IMR-90 (cell line): Measurements from ENCODE around the gene GABBR2. TPM values are rescaled to one million over a fixed set of nuclear protein-coding genes. Genes with fewer than 3 reads are reported as not detected.

Experiments used
- ATAC-seq: fragments of 200-7000 bp; cut with Tn5 transposase; 2 replicates; pipeline ENCODE4 v1.9.1; 2020; ENCODE audit warnings: low read depth, mild to moderate bottlenecking, moderate library complexity
- BruUV-seq: library from RNA; stranded (reverse); fragments of 400-500 nt; replicated peaks from 2 replicates; lab custom pipeline; 2021; lab: Mats Ljungman, UMichigan
- CTCF ChIA-PET: fragments of 300-600 bp; formaldehyde crosslinking; extraction: SDS; loops from one replicate; lab custom pipeline; 2021; ENCODE audit warnings: antibody characterized with exemption; lab: Yijun Ruan, JAX
- POLR2A ChIA-PET: fragments of 300-600 bp; sonication (Branson Sonifier 250); formaldehyde crosslinking; loops from one replicate; lab custom pipeline; 2022; ENCODE audit warnings: antibody characterized with exemption; ENCODE audit not compliant: unreplicated experiment; lab: Charles Lee
- DNase-seq: peaks from one replicate; pipeline ENCODE4 v3.0.0; 2013
- H2AFZ ChIP-seq: replicated peaks from 2 replicates; pipeline ENCODE3; 2013; ENCODE audit warnings: low read length, mild to moderate bottlenecking; ENCODE audit not compliant: poor library complexity
- H2AK5ac ChIP-seq: 2 replicates; pipeline ENCODE4 v1.6.1; 2013; ENCODE audit warnings: low read depth, low read length, inconsistent platforms
- H2AK9ac ChIP-seq: replicated peaks from 2 replicates; pipeline ENCODE3; 2013; ENCODE audit warnings: mild to moderate bottlenecking, low read depth, low read length, moderate library complexity; ENCODE audit not compliant: poor library complexity
- H2BK120ac ChIP-seq: 2 replicates; pipeline ENCODE4 v1.6.1; 2013; ENCODE audit warnings: low read depth, low read length, inconsistent platforms
- H2BK15ac ChIP-seq: 3 replicates; pipeline ENCODE4 v1.6.1; 2013; ENCODE audit warnings: low read depth, low read length, inconsistent platforms
- H2BK20ac ChIP-seq: 2 replicates; pipeline ENCODE4 v1.6.1; 2013; ENCODE audit warnings: low read depth, mild to moderate bottlenecking, inconsistent platforms, low read length, moderate library complexity
- H2BK5ac ChIP-seq: 2 replicates; pipeline ENCODE4 v1.6.1; 2013; ENCODE audit warnings: mild to moderate bottlenecking, low read depth, low read length, inconsistent platforms; ENCODE audit not compliant: poor library complexity, severe bottlenecking
- H3K14ac ChIP-seq: replicated peaks from 2 replicates; pipeline ENCODE4 v1.6.1; 2013; ENCODE audit warnings: low read depth, low read length, inconsistent platforms
- H3K18ac ChIP-seq: 2 replicates; pipeline ENCODE4 v1.6.1; 2013; ENCODE audit warnings: low read depth, low read length, control low read depth
- H3K23ac ChIP-seq: 2 replicates; pipeline ENCODE4 v1.6.1; 2013; ENCODE audit warnings: low read depth, low read length, inconsistent platforms
- H3K27ac ChIP-seq: 2 replicates; pipeline ENCODE4 v1.5.1; 2013; ENCODE audit warnings: mild to moderate bottlenecking, control low read depth, low read length; ENCODE audit not compliant: insufficient read depth
- H3K27me3 ChIP-seq: 2 replicates; pipeline ENCODE4 v1.6.1; 2013; ENCODE audit warnings: low read length; ENCODE audit not compliant: control insufficient read depth, insufficient read depth
- H3K36me3 ChIP-seq: 2 replicates; pipeline ENCODE4 v1.6.1; 2013; ENCODE audit warnings: low read length, mixed read lengths; ENCODE audit not compliant: control insufficient read depth, insufficient read depth
- H3K4ac ChIP-seq: 2 replicates; pipeline ENCODE4 v1.6.1; 2013; ENCODE audit warnings: low read depth, low read length, inconsistent platforms
- H3K4me1 ChIP-seq: 2 replicates; pipeline ENCODE4 v1.6.1; 2013; ENCODE audit warnings: low read length, mixed read lengths; ENCODE audit not compliant: control insufficient read depth, insufficient read depth
- H3K4me2 ChIP-seq: 2 replicates; pipeline ENCODE4 v1.6.1; 2013; ENCODE audit warnings: low read depth, mild to moderate bottlenecking, control low read depth, low read length, moderate library complexity
- H3K4me3 ChIP-seq: 2 replicates; pipeline ENCODE4 v1.5.1; 2013; ENCODE audit warnings: low read depth, mild to moderate bottlenecking, control low read depth, low read length, moderate library complexity; ENCODE audit not compliant: insufficient read depth
- H3K56ac ChIP-seq: 2 replicates; pipeline ENCODE4 v1.6.1; 2013; ENCODE audit warnings: low read length, inconsistent platforms; ENCODE audit not compliant: insufficient read depth; ENCODE audit errors: extremely low read depth
- H3K79me1 ChIP-seq, 2 experiments: 2 replicates each; pipeline ENCODE4 v1.6.1; 2013; ENCODE audit warnings: low read length in 2 of 2, inconsistent platforms in 1 of 2, low read depth in 1 of 2
- H3K9ac ChIP-seq: 2 replicates; pipeline ENCODE4 v1.6.1; 2013; ENCODE audit warnings: low read depth, low read length, control low read depth
- H3K9me1 ChIP-seq: 2 replicates; pipeline ENCODE4 v1.6.1; 2013; ENCODE audit warnings: low read length, inconsistent platforms; ENCODE audit not compliant: insufficient read depth
- H3K9me3 ChIP-seq: 2 replicates; pipeline ENCODE4 v1.6.1; 2013; ENCODE audit warnings: low read length; ENCODE audit not compliant: control insufficient read depth, insufficient read depth
- H4K20me1 ChIP-seq: 2 replicates; pipeline ENCODE4 v1.6.1; 2013; ENCODE audit warnings: low read length, inconsistent platforms; ENCODE audit not compliant: insufficient read depth
- H4K5ac ChIP-seq: 2 replicates; pipeline ENCODE4 v1.6.1; 2013; ENCODE audit warnings: mild to moderate bottlenecking, low read depth, low read length, control low read depth
- H4K8ac ChIP-seq, 2 experiments: 2 replicates each; pipeline ENCODE4 v1.6.1; 2013; ENCODE audit warnings: low read depth in 2 of 2, low read length in 2 of 2, control low read depth in 1 of 2, inconsistent platforms in 1 of 2
- H4K91ac ChIP-seq: 2 replicates; pipeline ENCODE4 v1.6.1; 2013; ENCODE audit warnings: low read depth, low read length, inconsistent platforms; ENCODE audit not compliant: insufficient read depth
- BHLHE40 ChIP-seq: fragments of 150-350 bp; IDR thresholded peaks from 2 replicates; pipeline ENCODE4 v1.6.1; 2016; ENCODE audit warnings: mild to moderate bottlenecking, low read depth, low read length
- CEBPB ChIP-seq: IDR thresholded peaks from 2 replicates; pipeline ENCODE4 v1.6.1; 2012; ENCODE audit warnings: low read depth, low read length, improper control_type of control experiment
- CHD1 ChIP-seq: IDR thresholded peaks from 2 replicates; pipeline ENCODE4 v1.6.1; 2012; ENCODE audit warnings: low read depth, low read length, improper control_type of control experiment
- FOS ChIP-seq: fragments of 150-350 bp; IDR thresholded peaks from 2 replicates; pipeline ENCODE4 v1.6.1; 2016; ENCODE audit warnings: low read depth, low read length
- MAFK ChIP-seq: IDR thresholded peaks from 2 replicates; pipeline ENCODE4 v1.6.1; 2012; ENCODE audit warnings: low read depth, low read length, improper control_type of control experiment
- MXI1 ChIP-seq: IDR thresholded peaks from 2 replicates; pipeline ENCODE4 v1.6.1; 2012; ENCODE audit warnings: low read depth, mild to moderate bottlenecking, low read length, moderate library complexity, borderline replicate concordance
- NFE2L2 ChIP-seq: fragments of 150-350 bp; IDR thresholded peaks from 2 replicates; pipeline ENCODE4 v1.6.1; 2016; ENCODE audit warnings: low read depth, mild to moderate bottlenecking, low read length
- POLR2A ChIP-seq: IDR thresholded peaks from 2 replicates; pipeline ENCODE4 v1.6.1; 2012; ENCODE audit warnings: mild to moderate bottlenecking, low read depth, low read length
- RAD21 ChIP-seq: IDR thresholded peaks from 2 replicates; pipeline ENCODE4 v1.6.1; 2012; ENCODE audit warnings: low read length, improper control_type of control experiment
- RCOR1 ChIP-seq: IDR thresholded peaks from 2 replicates; pipeline ENCODE4 v1.6.1; 2012; ENCODE audit warnings: mild to moderate bottlenecking, low read length, improper control_type of control experiment; ENCODE audit not compliant: insufficient replicate concordance
- RFX5 ChIP-seq: IDR thresholded peaks from 2 replicates; pipeline ENCODE4 v1.8.0; 2012; ENCODE audit warnings: low read depth, mild to moderate bottlenecking, low read length, moderate library complexity
- SMC3 ChIP-seq: fragments of 150-350 bp; IDR thresholded peaks from 2 replicates; pipeline ENCODE4 v1.6.1; 2016; ENCODE audit warnings: low read depth, mild to moderate bottlenecking, antibody characterized with exemption, low read length, moderate library complexity
- dilution Hi-C: fragments of 300-500 bp; cut with HindIII; formaldehyde crosslinking; loops from one replicate; pipeline ENCODE4 v1.14.3; 2018; ENCODE audit warnings: low sequenced_read_pairs; ENCODE audit not compliant: unreplicated experiment
- in situ Hi-C: fragments of 300-500 bp; cut with MboI; formaldehyde crosslinking; loops from 3 replicates; pipeline ENCODE4 v1.14.3; 2019; ENCODE audit warnings: low sequenced_read_pairs, inconsistent platforms, mixed read lengths
- intact Hi-C: fragments of 100-400 bp; cut with micrococcal nuclease; formaldehyde crosslinking; loops from 2 replicates; pipeline ENCODE4 v1.10.0; 2022
- polyA plus RNA-seq, 3 experiments: library from polyadenylated mRNA; depleted of rRNA; stranded (reverse); fragments of >200 nt; gene quantifications; 2 replicates each; pipeline ENCODE4 v1.2.3, GENCODE V29; 2012; ENCODE audit warnings: low replicate concordance in 1 of 3
- total RNA-seq: library from RNA; depleted of rRNA; stranded (reverse); fragments of >200 nt; gene quantifications from 2 replicates; pipeline ENCODE4 v1.2.3, GENCODE V29; 2012
- TF ChIP-seq, protein P1 (sequence below): fragments of 150-350 bp; IDR thresholded peaks from 2 replicates; pipeline ENCODE4 v1.6.1; 2017; ENCODE audit warnings: mild to moderate bottlenecking, antibody characterized with exemption, low read length, low read depth
- TF ChIP-seq, protein P2 (sequence below): conservative IDR thresholded peaks from 2 replicates; pipeline ENCODE4 v1.5.1; 2012; ENCODE audit warnings: mild to moderate bottlenecking, low read depth, low read length, improper control_type of control experiment
- TF ChIP-seq, protein P3 (sequence below): fragments of 150-350 bp; IDR thresholded peaks from 2 replicates; pipeline ENCODE4 v1.6.1; 2016; ENCODE audit warnings: low read depth, mild to moderate bottlenecking, low read length, moderate library complexity, borderline replicate concordance

Gene GABBR2
- total and polyA plus RNA-seq, 2 of the 4 experiments (the other 2 are of a cell fraction), result 14.2 to 20.3 TPM

GRCh38 chr9:98559561-98559960 lies 149.2 kb downstream of the GABBR2 start:
- Histone ChIP-seq H2BK120ac (no peak overlapping the region), H3K9me3 (no peaks in the 10 kb centered on the region), H3K4me1 (peaks cover 4% of the 10 kb centered on the region; the same call in 1 of the 2 replicates), H2BK15ac (no peak overlapping the region), H4K8ac (no peak overlapping the region), H2AK9ac (no peak overlapping the region), H3K18ac (no peak overlapping the region), H3K27me3 (no peaks in the 10 kb centered on the region), H2AFZ (no peak overlapping the region), H3K9me1 (peaks cover 6% of the 10 kb centered on the region), H3K14ac (no peak overlapping the region), H3K56ac (no peak overlapping the region), H2AK5ac (no peak overlapping the region), H4K20me1 (no peaks in the 10 kb centered on the region), H4K5ac (no peak overlapping the region), H3K23ac (no peak overlapping the region), H3K4me3 (no peak overlapping the region), H3K4ac (no peak overlapping the region), H4K91ac (no peak overlapping the region), H3K9ac (no peak overlapping the region), H3K36me3 (no peaks in the 10 kb centered on the region), H3K27ac (no peak overlapping the region), H3K79me1 (peaks cover 9 to 27% of the 10 kb centered on the region in 2 experiments; a peak in 2 of 4 replicates), H2BK5ac (no peak overlapping the region), H3K4me2 (no peak overlapping the region), H2BK20ac (no peak overlapping the region)
- intact Hi-C loops (loop anchor here (10.0 kb wide), 1 partner anchor 245 kb away; no protein-coding TSS in a partner anchor), in situ Hi-C loops (no loop called here), dilution Hi-C loops (no loop called here)
- no peak for TF ChIP-seq SMC3
- no peak for TF ChIP-seq POLR2A
- no peak for TF ChIP-seq FOS
- TF ChIP-seq, protein P1, sequence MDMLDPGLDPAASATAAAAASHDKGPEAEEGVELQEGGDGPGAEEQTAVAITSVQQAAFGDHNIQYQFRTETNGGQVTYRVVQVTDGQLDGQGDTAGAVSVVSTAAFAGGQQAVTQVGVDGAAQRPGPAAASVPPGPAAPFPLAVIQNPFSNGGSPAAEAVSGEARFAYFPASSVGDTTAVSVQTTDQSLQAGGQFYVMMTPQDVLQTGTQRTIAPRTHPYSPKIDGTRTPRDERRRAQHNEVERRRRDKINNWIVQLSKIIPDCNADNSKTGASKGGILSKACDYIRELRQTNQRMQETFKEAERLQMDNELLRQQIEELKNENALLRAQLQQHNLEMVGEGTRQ, result no peak
- TF ChIP-seq, protein P2, sequence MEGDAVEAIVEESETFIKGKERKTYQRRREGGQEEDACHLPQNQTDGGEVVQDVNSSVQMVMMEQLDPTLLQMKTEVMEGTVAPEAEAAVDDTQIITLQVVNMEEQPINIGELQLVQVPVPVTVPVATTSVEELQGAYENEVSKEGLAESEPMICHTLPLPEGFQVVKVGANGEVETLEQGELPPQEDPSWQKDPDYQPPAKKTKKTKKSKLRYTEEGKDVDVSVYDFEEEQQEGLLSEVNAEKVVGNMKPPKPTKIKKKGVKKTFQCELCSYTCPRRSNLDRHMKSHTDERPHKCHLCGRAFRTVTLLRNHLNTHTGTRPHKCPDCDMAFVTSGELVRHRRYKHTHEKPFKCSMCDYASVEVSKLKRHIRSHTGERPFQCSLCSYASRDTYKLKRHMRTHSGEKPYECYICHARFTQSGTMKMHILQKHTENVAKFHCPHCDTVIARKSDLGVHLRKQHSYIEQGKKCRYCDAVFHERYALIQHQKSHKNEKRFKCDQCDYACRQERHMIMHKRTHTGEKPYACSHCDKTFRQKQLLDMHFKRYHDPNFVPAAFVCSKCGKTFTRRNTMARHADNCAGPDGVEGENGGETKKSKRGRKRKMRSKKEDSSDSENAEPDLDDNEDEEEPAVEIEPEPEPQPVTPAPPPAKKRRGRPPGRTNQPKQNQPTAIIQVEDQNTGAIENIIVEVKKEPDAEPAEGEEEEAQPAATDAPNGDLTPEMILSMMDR, result no peak
- TF ChIP-seq CHD1, result no peak
- no peak for TF ChIP-seq NFE2L2
- TF ChIP-seq CEBPB, result no peak
- TF ChIP-seq RAD21, result no peak
- TF ChIP-seq MAFK, result no peak
- TF ChIP-seq, protein P3, sequence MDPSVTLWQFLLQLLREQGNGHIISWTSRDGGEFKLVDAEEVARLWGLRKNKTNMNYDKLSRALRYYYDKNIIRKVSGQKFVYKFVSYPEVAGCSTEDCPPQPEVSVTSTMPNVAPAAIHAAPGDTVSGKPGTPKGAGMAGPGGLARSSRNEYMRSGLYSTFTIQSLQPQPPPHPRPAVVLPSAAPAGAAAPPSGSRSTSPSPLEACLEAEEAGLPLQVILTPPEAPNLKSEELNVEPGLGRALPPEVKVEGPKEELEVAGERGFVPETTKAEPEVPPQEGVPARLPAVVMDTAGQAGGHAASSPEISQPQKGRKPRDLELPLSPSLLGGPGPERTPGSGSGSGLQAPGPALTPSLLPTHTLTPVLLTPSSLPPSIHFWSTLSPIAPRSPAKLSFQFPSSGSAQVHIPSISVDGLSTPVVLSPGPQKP, result no peak
- no peak for TF ChIP-seq RFX5
- no peak for TF ChIP-seq BHLHE40
- no peak for TF ChIP-seq MXI1
- no peak for TF ChIP-seq RCOR1
- ChIA-PET POLR2A (no interaction called here), CTCF (no interaction called here)
- ATAC-seq, result no peak
- no TSS peak for BruUV-seq
- DNase-seq, result no peak
